NCI-H526 (cell line): ENCODE data around the gene ERBB4.
A peak's percentile ranks its signal among the peaks of the same experiment; 100 is the strongest.
"Not testable (repeated sequence)": the region's sequence is repeated elsewhere in the genome, so short reads cannot be mapped to it uniquely, and the experiment has no call there.

Experiments
- DNase-seq, 2 experiments: peaks; one replicate each; lab custom pipeline; 2025; lab: John Stamatoyannopoulos, UW

ERBB4 gene

GRCh38 chr2:211730215-211730614 is 808.4 kb downstream of the ERBB4 start:
- DNase-seq: no peak

- no peak for DNase-seq
Measured at GRCh38 chr2:211729433-211729832, 809.2 kb downstream of the ERBB4 start.

- no peak for DNase-seq
Measured at GRCh38 chr2:211724933-211725332, 813.7 kb downstream of the ERBB4 start.

- DNase-seq: no peak
Measured at GRCh38 chr2:211723398-211723797, 815.2 kb downstream of the ERBB4 start.

GRCh38 chr2:211722928-211723327 is 815.7 kb downstream of the ERBB4 start:
- no peak for DNase-seq

GRCh38 chr2:211721874-211722273 is 816.7 kb downstream of the ERBB4 start:
- DNase-seq: not testable (repeated sequence)

- no peak for DNase-seq
Measured at GRCh38 chr2:211709389-211709788, 829.2 kb downstream of the ERBB4 start.

- no peak for DNase-seq
Measured at GRCh38 chr2:211692689-211693088, 845.9 kb downstream of the ERBB4 start.

- DNase-seq: no peak
Measured at GRCh38 chr2:211690736-211691135, 847.9 kb downstream of the ERBB4 start.

GRCh38 chr2:211688196-211688595 is 850.4 kb downstream of the ERBB4 start:
- DNase-seq: no peak

GRCh38 chr2:211674715-211675114 is 863.9 kb downstream of the ERBB4 start:
- peak in 1 of 2 experiments; percentile 5 for DNase-seq

GRCh38 chr2:211673133-211673905 is 865.3 kb downstream of the ERBB4 start:
- DNase-seq: no peak

- DNase-seq: no peak
Measured at GRCh38 chr2:211671977-211672376, 866.6 kb downstream of the ERBB4 start.

- no peak for DNase-seq
Measured at GRCh38 chr2:211665299-211665698, 873.3 kb downstream of the ERBB4 start.

GRCh38 chr2:211664321-211664720 is 874.3 kb downstream of the ERBB4 start:
- no peak for DNase-seq

GRCh38 chr2:211654211-211654780 is 884.3 kb downstream of the ERBB4 start:
- DNase-seq: no peak

- DNase-seq: no peak
Measured at GRCh38 chr2:211652327-211652726, 886.3 kb downstream of the ERBB4 start.

GRCh38 chr2:211649331-211649730 is 889.3 kb downstream of the ERBB4 start:
- DNase-seq: no peak

GRCh38 chr2:211631503-211631902 is 907.1 kb downstream of the ERBB4 start:
- DNase-seq: no peak

GRCh38 chr2:211623096-211623495 is 915.5 kb downstream of the ERBB4 start:
- DNase-seq: no peak

- DNase-seq: no peak
Measured at GRCh38 chr2:211620986-211621385, 917.6 kb downstream of the ERBB4 start.

GRCh38 chr2:211617803-211618202 is 920.8 kb downstream of the ERBB4 start:
- DNase-seq: no peak

GRCh38 chr2:211611621-211612020 is 927.0 kb downstream of the ERBB4 start:
- DNase-seq: no peak

GRCh38 chr2:211611061-211611518 is 927.5 kb downstream of the ERBB4 start:
- no peak for DNase-seq
